Chondrocyte (in vitro differentiated cells): ENCODE results near the gene LYRM4. TPM values are rescaled to one million over a fixed set of nuclear protein-coding genes. Genes with fewer than 3 reads are reported as not detected.

Experiments used
- DNase-seq: peaks from one replicate; pipeline ENCODE4 v3.0.0; 2021; ENCODE audit warnings: mixed read lengths, low spot score
- H3K27ac Mint-ChIP-seq: one replicate; pipeline ENCODE4 v1.8.0; 2021; ENCODE audit warnings: mild to moderate bottlenecking, moderate library complexity, mixed read lengths; ENCODE audit not compliant: unreplicated experiment
- H3K27me3 Mint-ChIP-seq: 2 replicates; pipeline ENCODE4 v1.8.0; 2021; ENCODE audit warnings: low read depth, mixed read lengths
- H3K36me3 Mint-ChIP-seq: 2 replicates; pipeline ENCODE4 v1.8.0; 2021; ENCODE audit warnings: low read depth, mixed read lengths
- H3K4me1 Mint-ChIP-seq: 2 replicates; pipeline ENCODE4 v1.8.0; 2021; ENCODE audit warnings: low read depth, mild to moderate bottlenecking, mixed read lengths
- H3K4me3 Mint-ChIP-seq: one replicate; pipeline ENCODE4 v1.8.0; 2021; ENCODE audit warnings: mild to moderate bottlenecking, moderate library complexity, mixed read lengths; ENCODE audit not compliant: unreplicated experiment
- H3K9me3 Mint-ChIP-seq: 2 replicates; pipeline ENCODE4 v1.8.0; 2021; ENCODE audit warnings: low read depth, mixed read lengths
- total RNA-seq: library from RNA; stranded (reverse); gene quantifications from 3 replicates; pipeline ENCODE4 v1.2.1, GENCODE V29; 2021
- TF ChIP-seq, protein P1 (sequence below): fragments of 200-600 bp; sonication (generic); IDR thresholded peaks from 2 replicates; pipeline ENCODE4 v1.5.0; 2021; ENCODE audit warnings: antibody characterized with exemption, mild to moderate bottlenecking, moderate library complexity

The LYRM4 gene
- total RNA-seq, 1 donor from 2014 or later = 18.0 TPM

DNA sequence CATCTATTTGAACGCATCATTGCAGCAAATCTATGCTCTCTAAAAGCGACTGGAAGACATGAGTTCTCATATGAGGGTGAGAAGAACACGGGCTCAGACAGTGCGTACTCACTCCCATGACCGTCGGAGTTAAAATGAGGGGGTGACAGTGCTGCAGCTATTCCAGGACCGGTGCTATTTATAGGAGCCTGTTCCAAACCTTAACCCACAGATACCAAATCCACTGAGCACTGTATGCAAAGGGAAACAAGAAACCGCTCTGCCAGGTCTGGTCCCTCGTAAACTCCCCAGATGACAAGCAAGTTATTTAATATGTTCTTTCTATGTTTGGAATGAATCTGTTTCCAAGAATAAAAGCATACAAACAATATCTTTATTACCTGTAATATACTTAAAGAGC lies 152.7 kb downstream of the LYRM4 start:
- Mint-ChIP-seq H3K27ac (no peak overlapping the region), H3K4me3 (no peak overlapping the region), H3K4me1 (peaks cover 4% of the 10 kb centered on the region), H3K36me3 (peaks cover 2% of the 10 kb centered on the region), H3K9me3 (no peaks in the 10 kb centered on the region), H3K27me3 (no peaks in the 10 kb centered on the region)
- no peak for DNase-seq
- TF ChIP-seq, protein P1, sequence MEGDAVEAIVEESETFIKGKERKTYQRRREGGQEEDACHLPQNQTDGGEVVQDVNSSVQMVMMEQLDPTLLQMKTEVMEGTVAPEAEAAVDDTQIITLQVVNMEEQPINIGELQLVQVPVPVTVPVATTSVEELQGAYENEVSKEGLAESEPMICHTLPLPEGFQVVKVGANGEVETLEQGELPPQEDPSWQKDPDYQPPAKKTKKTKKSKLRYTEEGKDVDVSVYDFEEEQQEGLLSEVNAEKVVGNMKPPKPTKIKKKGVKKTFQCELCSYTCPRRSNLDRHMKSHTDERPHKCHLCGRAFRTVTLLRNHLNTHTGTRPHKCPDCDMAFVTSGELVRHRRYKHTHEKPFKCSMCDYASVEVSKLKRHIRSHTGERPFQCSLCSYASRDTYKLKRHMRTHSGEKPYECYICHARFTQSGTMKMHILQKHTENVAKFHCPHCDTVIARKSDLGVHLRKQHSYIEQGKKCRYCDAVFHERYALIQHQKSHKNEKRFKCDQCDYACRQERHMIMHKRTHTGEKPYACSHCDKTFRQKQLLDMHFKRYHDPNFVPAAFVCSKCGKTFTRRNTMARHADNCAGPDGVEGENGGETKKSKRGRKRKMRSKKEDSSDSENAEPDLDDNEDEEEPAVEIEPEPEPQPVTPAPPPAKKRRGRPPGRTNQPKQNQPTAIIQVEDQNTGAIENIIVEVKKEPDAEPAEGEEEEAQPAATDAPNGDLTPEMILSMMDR = no peak

DNA sequence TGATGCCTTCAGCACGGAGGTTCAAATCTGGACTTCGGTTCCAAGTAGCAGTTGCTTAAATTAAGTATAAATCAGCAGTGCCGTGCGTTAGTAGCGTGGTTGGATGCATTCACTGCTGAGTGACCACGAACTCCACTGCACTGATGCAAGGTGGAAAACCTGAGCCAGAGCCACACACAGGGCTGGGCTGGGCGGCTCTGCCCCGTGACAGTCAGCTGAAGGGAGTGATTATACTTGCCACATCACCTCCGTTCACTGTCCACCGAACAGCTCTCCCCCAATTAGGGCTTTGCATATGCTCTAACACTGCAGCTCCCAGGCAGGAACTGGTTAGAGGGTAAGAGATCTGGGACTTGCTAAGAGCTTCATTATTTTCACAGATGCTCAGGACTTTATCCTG lies 153.4 kb downstream of the LYRM4 start:
- Mint-ChIP-seq H3K27ac (no peak overlapping the region), H3K27me3 (no peaks in the 10 kb centered on the region), H3K36me3 (peaks cover 2% of the 10 kb centered on the region), H3K4me1 (no peaks in the 10 kb centered on the region), H3K4me3 (no peak overlapping the region), H3K9me3 (no peaks in the 10 kb centered on the region)
- TF ChIP-seq, protein P1 = no peak
- no peak for DNase-seq

DNA sequence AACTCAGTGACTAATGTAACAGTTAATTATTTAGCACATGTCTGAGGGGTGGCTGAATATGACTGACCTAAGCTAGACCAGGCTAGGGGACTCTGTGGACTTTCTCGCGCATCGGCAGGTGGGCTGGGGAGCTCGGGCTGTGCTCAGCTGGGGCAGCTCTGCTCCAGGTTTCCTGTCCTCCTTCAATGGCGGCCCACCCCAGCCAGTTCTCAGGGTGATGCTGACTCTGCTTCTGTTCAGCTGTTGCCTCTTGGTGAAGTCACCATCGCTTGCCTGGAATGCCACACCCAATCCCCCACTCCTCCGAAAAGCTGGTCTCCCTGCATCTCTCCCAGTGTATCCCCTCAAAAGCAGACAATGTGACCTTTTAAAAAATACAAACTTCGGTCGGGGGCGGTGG lies 155.6 kb downstream of the LYRM4 start:
- DNase-seq = no peak
- Mint-ChIP-seq H3K36me3 (no peaks in the 10 kb centered on the region), H3K4me3 (no peak overlapping the region), H3K9me3 (no peaks in the 10 kb centered on the region), H3K4me1 (no peaks in the 10 kb centered on the region), H3K27ac (no peak overlapping the region), H3K27me3 (no peaks in the 10 kb centered on the region)
- TF ChIP-seq, protein P1 = no peak

DNA sequence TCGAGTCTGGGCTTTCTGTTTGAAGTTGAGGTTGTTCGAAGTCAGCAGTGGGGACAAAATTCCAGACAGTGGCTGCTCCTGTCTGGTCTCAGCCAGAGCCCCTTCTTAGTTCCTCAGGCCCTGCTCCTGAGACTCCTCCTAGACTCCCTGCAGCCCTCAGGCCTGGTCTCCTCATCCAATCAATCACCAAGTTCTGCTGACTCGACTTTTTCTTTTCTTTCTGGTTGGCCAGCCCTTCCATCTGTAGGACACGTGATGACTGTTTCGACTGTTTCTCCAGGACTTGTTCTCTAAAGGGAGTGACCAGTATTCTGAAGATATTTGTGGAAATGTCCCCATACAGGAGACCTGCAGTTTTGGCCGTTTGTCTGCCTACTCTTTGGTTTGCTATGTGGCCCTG lies 156.1 kb downstream of the LYRM4 start:
- Mint-ChIP-seq H3K9me3 (no peaks in the 10 kb centered on the region), H3K27ac (no peak overlapping the region), H3K36me3 (no peaks in the 10 kb centered on the region), H3K4me1 (no peaks in the 10 kb centered on the region), H3K4me3 (no peak overlapping the region), H3K27me3 (no peaks in the 10 kb centered on the region)
- DNase-seq = no peak
- TF ChIP-seq, protein P1 = no peak

DNA sequence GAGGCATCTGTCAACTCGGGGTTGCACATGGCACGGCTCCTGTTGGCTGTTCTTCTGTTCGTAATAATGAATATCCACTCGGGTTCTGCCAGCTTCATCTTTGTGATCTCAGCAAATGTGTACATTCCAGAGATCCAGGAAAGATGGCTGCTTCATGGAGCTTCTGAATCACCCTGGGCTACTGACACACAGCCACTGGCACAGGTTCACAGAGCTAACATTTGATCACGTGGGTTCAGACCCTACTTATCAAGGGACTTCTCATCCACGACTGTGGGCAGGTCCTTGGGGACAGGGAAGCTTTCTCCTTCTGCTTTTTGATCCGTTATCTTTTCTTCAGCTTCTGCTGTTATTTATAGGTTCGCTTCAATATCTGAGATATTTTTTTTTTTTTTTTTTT lies 157.5 kb downstream of the LYRM4 start:
- TF ChIP-seq, protein P1 = no peak
- no peak overlapping the region for H3K27ac Mint-ChIP-seq
- no peaks in the 10 kb centered on the region for H3K36me3 Mint-ChIP-seq
- no peaks in the 10 kb centered on the region for H3K9me3 Mint-ChIP-seq
- H3K4me1 Mint-ChIP-seq = no peaks in the 10 kb centered on the region
- no peaks in the 10 kb centered on the region for H3K27me3 Mint-ChIP-seq
- DNase-seq = no peak
- H3K4me3 Mint-ChIP-seq = no peak overlapping the region
